ENCODE results near the gene KREMEN1.

The KREMEN1 gene

DNA sequence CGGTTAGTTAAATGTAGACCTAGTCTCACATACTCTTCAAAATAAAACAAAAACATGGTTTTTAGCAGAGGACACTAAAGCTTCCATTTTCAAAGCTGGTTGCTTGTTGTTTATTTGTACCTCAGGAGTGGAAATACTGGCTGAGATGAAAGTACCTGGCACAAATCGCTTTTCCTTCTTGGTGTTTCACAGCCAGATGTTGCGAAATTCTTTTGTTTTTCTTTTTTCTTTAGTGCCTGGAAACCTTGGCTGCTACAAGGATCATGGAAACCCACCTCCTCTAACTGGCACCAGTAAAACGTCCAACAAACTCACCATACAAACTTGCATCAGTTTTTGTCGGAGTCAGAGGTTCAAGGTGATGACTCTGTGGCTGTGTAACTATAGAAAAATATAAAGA, 48.3 kb downstream of the KREMEN1 start:
- Mint-ChIP-seq H3K36me3 (no peaks in the 10 kb centered on the region), H3K4me1 (peaks cover 11% of the 10 kb centered on the region), H3K9me3 (peaks cover 5% of the 10 kb centered on the region), H3K27ac (no peak overlapping the region), H3K4me3 (no peak overlapping the region)
- no peak for DNase-seq (ENCODE audit: low spot score in 2 of 2)
- no peak for ATAC-seq

DNA sequence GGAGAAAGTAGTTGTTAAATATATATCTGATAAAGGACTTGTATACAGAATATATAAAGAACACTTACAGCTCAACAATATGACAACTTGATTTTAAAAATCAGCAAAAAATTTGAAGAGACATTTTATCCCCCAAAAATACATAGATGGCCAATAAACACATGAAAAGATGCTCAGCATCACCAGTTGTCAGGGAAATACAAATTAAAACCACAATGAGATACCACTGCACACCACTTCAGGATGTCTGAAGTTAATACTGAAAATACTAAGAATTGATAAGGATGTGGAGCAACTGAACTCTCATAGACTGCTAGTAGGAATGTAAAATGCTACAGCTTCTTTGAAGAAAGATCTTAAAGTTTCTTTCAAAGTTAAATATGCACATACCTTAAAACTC, 49.2 kb downstream of the KREMEN1 start:
- peaks cover 11% of the 10 kb centered on the region for H3K4me1 Mint-ChIP-seq
- H3K4me3 Mint-ChIP-seq = no peak overlapping the region
- no peak for DNase-seq (ENCODE audit: low spot score in 2 of 2)
- peak; percentile 62 for ATAC-seq
- H3K36me3 Mint-ChIP-seq = no peaks in the 10 kb centered on the region
- peaks cover 5% of the 10 kb centered on the region for H3K9me3 Mint-ChIP-seq
- H3K27ac Mint-ChIP-seq = no peak overlapping the region

DNA sequence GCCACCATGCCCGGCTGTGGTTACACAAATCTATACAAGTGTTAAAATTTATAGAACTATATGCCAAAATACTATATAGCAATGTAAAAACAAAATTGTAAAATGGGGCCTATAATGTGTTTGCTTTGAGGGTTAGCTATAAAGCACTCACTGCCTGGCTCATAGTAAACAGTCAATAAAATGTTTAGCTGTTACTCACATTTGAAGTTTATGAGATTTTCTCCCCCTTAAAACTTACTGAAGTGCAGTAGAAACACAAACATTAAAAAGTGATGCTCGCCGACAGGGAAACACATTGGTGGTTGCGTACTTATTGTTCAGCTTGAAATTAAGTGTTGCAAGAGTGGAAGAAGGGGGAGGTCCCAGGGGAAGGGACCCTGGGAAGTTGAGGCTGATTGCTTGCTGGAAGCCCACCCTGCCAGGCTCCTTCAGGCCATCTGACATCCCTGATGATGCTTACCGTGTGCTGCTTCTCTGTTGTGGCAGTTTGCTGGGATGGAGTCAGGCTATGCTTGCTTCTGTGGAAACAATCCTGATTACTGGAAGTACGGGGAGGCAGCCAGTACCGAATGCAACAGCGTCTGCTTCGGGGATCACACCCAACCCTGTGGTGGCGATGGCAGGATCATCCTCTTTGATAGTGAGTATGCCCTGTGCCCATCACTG, 52.1 kb downstream of the KREMEN1 start:
- Mint-ChIP-seq H3K36me3 (no peaks in the 10 kb centered on the region), H3K4me1 (peaks cover 6% of the 10 kb centered on the region), H3K4me3 (no peak overlapping the region), H3K9me3 (peaks cover 2% of the 10 kb centered on the region), H3K27ac (no peak overlapping the region)
- DNase-seq (ENCODE audit: low spot score in 2 of 2) (no peak), ATAC-seq (no peak)

- H3K4me3 Mint-ChIP-seq = no peak overlapping the region
- ATAC-seq (no peak), DNase-seq (ENCODE audit: low spot score in 2 of 2) (no peak)
- peaks cover 2% of the 10 kb centered on the region for H3K9me3 Mint-ChIP-seq
- H3K4me1 Mint-ChIP-seq = peaks cover 5% of the 10 kb centered on the region
- no peak overlapping the region for H3K27ac Mint-ChIP-seq
- no peaks in the 10 kb centered on the region for H3K36me3 Mint-ChIP-seq
Measured at GRCh38 chr22:29125443-29125778, 52.6 kb downstream of the KREMEN1 start.

GRCh38 chr22:29125844-29126243, 53.0 kb downstream of the KREMEN1 start:
- H3K27ac Mint-ChIP-seq = no peak overlapping the region
- peaks cover 2% of the 10 kb centered on the region for H3K9me3 Mint-ChIP-seq
- H3K36me3 Mint-ChIP-seq = no peaks in the 10 kb centered on the region
- H3K4me3 Mint-ChIP-seq = no peak overlapping the region
- DNase-seq (ENCODE audit: low spot score in 2 of 2) = no peak
- peaks cover 5% of the 10 kb centered on the region for H3K4me1 Mint-ChIP-seq
- no peak for ATAC-seq

GRCh38 chr22:29126670-29127395, 54.0 kb downstream of the KREMEN1 start:
- ATAC-seq (no peak), DNase-seq (ENCODE audit: low spot score in 2 of 2) (no peak)
- H3K4me1 Mint-ChIP-seq = peaks cover 5% of the 10 kb centered on the region
- H3K27ac Mint-ChIP-seq = no peak overlapping the region
- H3K9me3 Mint-ChIP-seq = peaks cover 2% of the 10 kb centered on the region
- H3K4me3 Mint-ChIP-seq = no peak overlapping the region
- H3K36me3 Mint-ChIP-seq = no peaks in the 10 kb centered on the region

DNA sequence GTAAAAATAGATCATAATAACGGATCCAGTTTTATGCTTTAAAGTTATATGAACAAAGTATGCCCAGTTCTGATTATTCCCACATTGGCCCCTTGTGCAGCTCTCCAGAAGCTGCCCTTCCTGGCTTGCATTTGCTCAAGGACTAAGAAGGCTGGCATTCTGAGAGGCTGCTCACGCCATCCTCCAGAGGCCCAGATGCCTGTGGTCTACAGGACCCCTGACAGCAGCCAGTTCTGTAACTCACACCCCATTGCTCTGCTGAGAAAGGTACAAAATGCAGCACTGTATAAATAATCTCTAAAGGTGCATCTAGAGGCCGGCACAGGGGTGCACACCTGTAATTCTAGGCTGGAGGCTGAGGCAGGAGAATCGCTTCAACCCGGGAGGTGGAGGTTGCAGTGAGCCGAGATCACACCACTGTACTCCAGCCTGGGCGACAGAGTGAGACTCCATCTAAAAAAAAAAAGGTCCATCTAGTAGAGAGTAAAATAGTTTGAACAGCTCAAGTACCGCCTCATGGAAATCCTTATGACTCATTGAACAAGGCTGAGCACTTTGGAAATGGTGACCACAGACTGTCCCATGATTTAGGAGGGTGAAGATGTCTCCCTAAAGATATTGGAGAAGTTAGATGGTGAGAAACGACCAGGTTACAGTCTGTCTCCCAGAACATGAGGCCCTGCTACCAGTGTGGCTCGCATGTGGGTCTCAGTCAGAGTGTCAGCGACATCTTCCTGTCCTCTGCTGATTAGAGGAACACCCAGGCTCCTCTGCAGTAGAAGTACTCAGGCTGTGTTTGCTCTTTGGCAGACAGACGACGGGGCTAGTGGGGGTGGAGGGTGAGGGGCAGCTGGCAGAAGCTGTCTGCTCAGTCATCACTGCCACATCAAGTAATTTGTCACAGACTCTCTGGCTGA, 56.3 kb downstream of the KREMEN1 start:
- H3K4me3 Mint-ChIP-seq = no peak overlapping the region
- DNase-seq (ENCODE audit: low spot score in 2 of 2) (no peak), ATAC-seq (no peak)
- no peaks in the 10 kb centered on the region for H3K9me3 Mint-ChIP-seq
- H3K27ac Mint-ChIP-seq = no peak overlapping the region
- no peaks in the 10 kb centered on the region for H3K36me3 Mint-ChIP-seq
- H3K4me1 Mint-ChIP-seq = no peaks in the 10 kb centered on the region

GRCh38 chr22:29129808-29130140, 56.9 kb downstream of the KREMEN1 start:
- no peak for ATAC-seq
- no peaks in the 10 kb centered on the region for H3K36me3 Mint-ChIP-seq

GRCh38 chr22:29130476-29130875, 57.6 kb downstream of the KREMEN1 start:
- H3K4me3 Mint-ChIP-seq = no peak overlapping the region
- no peak overlapping the region for H3K27ac Mint-ChIP-seq
- no peaks in the 10 kb centered on the region for H3K36me3 Mint-ChIP-seq
- H3K9me3 Mint-ChIP-seq = no peaks in the 10 kb centered on the region
- no peak for ATAC-seq
- no peak for DNase-seq (ENCODE audit: low spot score in 2 of 2)
- no peaks in the 10 kb centered on the region for H3K4me1 Mint-ChIP-seq

More at GRCh38 chr22:29129808-29130140, 56.9 kb downstream of the KREMEN1 start:
- H3K27ac Mint-ChIP-seq = no peak overlapping the region
- H3K9me3 Mint-ChIP-seq = no peaks in the 10 kb centered on the region
- H3K4me3 Mint-ChIP-seq = no peak overlapping the region
- H3K4me1 Mint-ChIP-seq = no peaks in the 10 kb centered on the region
- DNase-seq (ENCODE audit: low spot score in 2 of 2) = no peak

DNA sequence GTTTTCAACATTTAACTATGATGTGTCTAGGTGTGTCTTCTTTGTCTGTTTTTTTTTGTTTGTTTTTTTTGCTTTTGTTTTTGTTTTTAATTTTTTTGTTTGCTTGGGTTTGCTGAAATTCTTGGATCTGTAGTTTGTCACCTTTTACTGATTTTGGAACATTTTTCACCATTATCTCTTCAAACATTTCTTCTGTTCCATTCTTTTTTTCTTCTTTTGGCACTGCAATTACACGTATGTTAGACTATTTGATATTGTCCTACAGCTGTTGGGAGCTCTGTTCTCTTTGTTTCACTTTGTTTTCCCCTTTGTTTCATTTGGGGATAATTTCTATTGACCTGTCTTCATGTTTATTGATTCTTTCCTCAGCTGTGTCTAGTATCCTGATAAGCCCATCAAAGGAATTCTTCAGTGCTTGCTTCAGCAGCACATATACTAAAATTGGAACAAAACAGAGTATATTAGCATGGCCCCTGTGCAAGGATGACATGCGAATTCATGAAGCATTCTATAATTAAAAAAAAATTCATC, 60.8 kb downstream of the KREMEN1 start:
- no peaks in the 10 kb centered on the region for H3K36me3 Mint-ChIP-seq
- no peak for DNase-seq (ENCODE audit: low spot score in 2 of 2)
- H3K4me3 Mint-ChIP-seq = no peak overlapping the region
- H3K9me3 Mint-ChIP-seq = no peaks in the 10 kb centered on the region
- H3K27ac Mint-ChIP-seq = no peak overlapping the region
- no peak for ATAC-seq
- H3K4me1 Mint-ChIP-seq = no peaks in the 10 kb centered on the region

GRCh38 chr22:29134448-29134847, 61.6 kb downstream of the KREMEN1 start:
- ATAC-seq (no peak), DNase-seq (ENCODE audit: low spot score in 2 of 2) (no peak)
- H3K4me1 Mint-ChIP-seq = no peaks in the 10 kb centered on the region
- no peak overlapping the region for H3K4me3 Mint-ChIP-seq
- no peaks in the 10 kb centered on the region for H3K36me3 Mint-ChIP-seq
- H3K27ac Mint-ChIP-seq = no peak overlapping the region
- no peaks in the 10 kb centered on the region for H3K9me3 Mint-ChIP-seq

DNA sequence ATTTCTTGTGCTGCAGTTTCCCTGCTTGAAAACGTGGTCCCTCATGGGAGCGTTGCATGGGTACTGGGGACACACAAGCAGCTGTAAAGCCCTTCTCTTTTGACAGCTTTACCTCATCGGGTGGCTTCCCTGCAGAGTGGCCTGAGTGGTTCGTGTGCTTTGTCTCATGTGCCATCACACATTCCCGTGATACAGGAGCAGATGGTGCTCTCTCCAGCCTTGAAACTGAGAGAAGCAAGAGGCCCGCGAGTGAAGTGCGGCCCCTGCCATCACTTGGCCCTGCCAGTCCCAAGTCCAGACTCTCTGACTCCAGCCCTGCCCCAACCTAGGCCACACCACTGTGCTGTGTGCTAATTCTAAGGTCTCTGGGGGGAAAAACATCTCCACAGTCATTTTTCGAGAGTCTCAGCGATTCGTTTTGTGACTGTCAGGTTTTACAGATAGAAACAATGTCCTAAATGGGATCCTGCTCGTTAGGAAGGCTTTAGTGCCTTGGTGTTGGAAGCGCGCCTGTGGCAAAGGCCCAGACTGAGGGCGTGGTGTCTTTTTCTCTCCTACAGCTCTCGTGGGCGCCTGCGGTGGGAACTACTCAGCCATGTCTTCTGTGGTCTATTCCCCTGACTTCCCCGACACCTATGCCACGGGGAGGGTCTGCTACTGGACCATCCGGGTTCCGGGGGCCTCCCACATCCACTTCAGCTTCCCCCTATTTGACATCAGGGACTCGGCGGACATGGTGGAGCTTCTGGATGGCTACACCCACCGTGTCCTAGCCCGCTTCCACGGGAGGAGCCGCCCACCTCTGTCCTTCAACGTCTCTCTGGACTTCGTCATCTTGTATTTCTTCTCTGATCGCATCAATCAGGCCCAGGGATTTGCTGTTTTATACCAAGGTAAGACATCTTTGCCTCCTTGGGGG, 64.2 kb downstream of the KREMEN1 start:
- ATAC-seq (no peak), DNase-seq (ENCODE audit: low spot score in 2 of 2) (no peak)
- Mint-ChIP-seq H3K4me3 (no peak overlapping the region), H3K4me1 (no peaks in the 10 kb centered on the region), H3K9me3 (no peaks in the 10 kb centered on the region), H3K36me3 (no peaks in the 10 kb centered on the region), H3K27ac (no peak overlapping the region)

DNA sequence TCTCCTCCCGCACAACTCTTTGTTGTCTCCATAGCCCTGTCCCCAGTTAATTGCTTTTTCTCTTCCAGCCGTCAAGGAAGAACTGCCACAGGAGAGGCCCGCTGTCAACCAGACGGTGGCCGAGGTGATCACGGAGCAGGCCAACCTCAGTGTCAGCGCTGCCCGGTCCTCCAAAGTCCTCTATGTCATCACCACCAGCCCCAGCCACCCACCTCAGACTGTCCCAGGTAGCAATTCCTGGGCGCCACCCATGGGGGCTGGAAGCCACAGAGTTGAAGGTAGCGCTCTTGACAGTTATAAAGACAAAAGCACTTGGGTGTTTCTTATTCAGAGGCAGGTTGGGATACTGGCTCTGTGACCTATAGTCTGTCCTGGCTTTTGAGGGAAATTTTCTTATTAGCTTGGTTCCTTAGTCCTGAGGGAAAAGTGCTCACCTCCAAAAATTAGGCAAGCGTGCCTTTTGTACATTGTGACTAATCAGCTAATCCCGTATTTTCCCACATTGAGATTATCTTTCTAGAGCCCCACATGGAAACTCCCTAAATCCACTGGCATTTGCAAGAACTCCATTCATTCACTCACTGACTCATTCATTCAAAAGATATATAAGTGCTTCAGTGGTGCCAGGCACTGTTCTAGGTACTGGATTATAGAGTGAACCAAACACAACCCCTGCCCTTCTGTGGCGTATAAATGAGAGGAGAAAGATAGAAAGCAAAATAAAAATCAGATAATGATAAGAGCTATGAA, 65.9 kb downstream of the KREMEN1 start:
- Mint-ChIP-seq H3K36me3 (no peaks in the 10 kb centered on the region), H3K4me1 (no peaks in the 10 kb centered on the region), H3K9me3 (no peaks in the 10 kb centered on the region), H3K4me3 (no peak overlapping the region), H3K27ac (no peak overlapping the region)
- DNase-seq (ENCODE audit: low spot score in 2 of 2) = no peak
- no peak for ATAC-seq

Measured in stimulated activated effector memory CD8-positive, alpha-beta T cell treated with anti-CD3 and anti-CD28 coated beads, Interleukin-12 subunit alpha, Interleukin-12 subunit beta, amount 100 ng/mL, for 72 hours (primary cell).